H1 (cell line): ENCODE results near the gene DAPK2. TPM values are rescaled to one million over a fixed set of nuclear protein-coding genes. Genes with fewer than 3 reads are reported as not detected.

ENCODE experiments used
- CTCF ChIA-PET: fragments of 300-600 bp; sonication (Branson Sonifier 250); formaldehyde crosslinking; loops from one replicate; lab custom pipeline; 2021; ENCODE audit not compliant: partially characterized antibody; lab: Charles Lee
- POLR2A ChIA-PET: fragments of 300-600 bp; sonication (Branson Sonifier 250); formaldehyde crosslinking; loops from one replicate; lab custom pipeline; 2021; ENCODE audit warnings: inconsistent platforms; ENCODE audit not compliant: partially characterized antibody; lab: Charles Lee
- DNase-seq, 2 experiments: peaks; one replicate each; pipeline versions ENCODE4 v3.0.0 to v3.0.0-alpha.2; 2010 to 2022; ENCODE audit warnings: low spot score in 2 of 2, low read depth in 1 of 2, mixed read lengths in 1 of 2
- FAIRE-seq: peaks from 2 replicates; lab custom pipeline; 2011; peaks lifted over from hg19 to GRCh38; lab: Jason Lieb, UNC
- H2AFZ ChIP-seq: 2 replicates; pipeline ENCODE4 v1.8.1; 2012; ENCODE audit warnings: low read length, inconsistent platforms
- H2AK5ac ChIP-seq: 2 replicates; pipeline ENCODE4 v1.6.1; 2013; ENCODE audit warnings: low read depth, low read length
- H2BK120ac ChIP-seq: replicated peaks from 2 replicates; pipeline ENCODE3; 2013; ENCODE audit warnings: low read depth, low read length, inconsistent platforms
- H2BK12ac ChIP-seq: 2 replicates; pipeline ENCODE4 v1.6.1; 2013; ENCODE audit warnings: low read depth, low read length
- H2BK15ac ChIP-seq: 2 replicates; pipeline ENCODE4 v1.6.1; 2013; ENCODE audit warnings: low read length
- H2BK20ac ChIP-seq: 2 replicates; pipeline ENCODE4 v1.6.1; 2013; ENCODE audit warnings: low read length
- H2BK5ac ChIP-seq: 2 replicates; pipeline ENCODE4 v1.6.1; 2013; ENCODE audit warnings: low read depth, low read length
- H3K14ac ChIP-seq: 2 replicates; pipeline ENCODE4 v1.6.1; 2013; ENCODE audit warnings: inconsistent platforms; ENCODE audit not compliant: insufficient read length
- H3K18ac ChIP-seq: 2 replicates; pipeline ENCODE4 v1.6.1; 2013; ENCODE audit warnings: low read length; ENCODE audit errors: extremely low read depth
- H3K23ac ChIP-seq: 2 replicates; pipeline ENCODE4 v1.6.1; 2013; ENCODE audit warnings: inconsistent platforms; ENCODE audit not compliant: insufficient read length
- H3K23me2 ChIP-seq: 2 replicates; pipeline ENCODE4 v1.6.1; 2013; ENCODE audit warnings: low read depth, low read length
- H3K27ac ChIP-seq: 2 replicates; pipeline ENCODE4 v1.6.1; 2011; ENCODE audit warnings: low read depth, low read length, inconsistent platforms
- H3K27me3 ChIP-seq, 4 experiments: replicated peaks in 1 of 4; 1 replicate in 1 of 4; 2 replicates in 3 of 4; pipeline versions ENCODE4 v1.6.1 to v1.8.1; 2011 to 2013; ENCODE audit warnings: low read length in 3 of 4, mild to moderate bottlenecking in 3 of 4, inconsistent platforms in 2 of 4, mixed read lengths in 2 of 4, moderate library complexity in 1 of 4; ENCODE audit not compliant: control insufficient read depth in 3 of 4, insufficient read depth in 3 of 4; ENCODE audit errors: extremely low read depth in 1 of 4
- H3K36me3 ChIP-seq, 4 experiments: 2 replicates each; pipeline versions ENCODE4 v1.6.1 to v1.8.1; 2011 to 2013; ENCODE audit warnings: mild to moderate bottlenecking in 4 of 4, low read length in 3 of 4, moderate library complexity in 2 of 4, control low read depth in 1 of 4, inconsistent platforms in 1 of 4; ENCODE audit not compliant: insufficient read depth in 4 of 4, control insufficient read depth in 2 of 4
- H3K4ac ChIP-seq: replicated peaks from 2 replicates; pipeline ENCODE3; 2013; ENCODE audit warnings: low read length, low read depth, mixed read lengths, inconsistent platforms; ENCODE audit not compliant: insufficient read length
- H3K4me1 ChIP-seq, 4 experiments: replicated peaks in 1 of 4; 1 replicate in 1 of 4; 2 replicates in 3 of 4; pipeline versions ENCODE4 v1.6.1 to v1.8.1; 2011 to 2013; ENCODE audit warnings: low read length in 3 of 4, inconsistent platforms in 2 of 4, mixed read lengths in 1 of 4; ENCODE audit not compliant: insufficient read depth in 4 of 4, control insufficient read depth in 3 of 4
- H3K4me2 ChIP-seq, 2 experiments: 2 replicates each; pipeline versions ENCODE4 v1.6.1 to v1.8.1; 2011 to 2013; ENCODE audit warnings: low read depth in 2 of 2, low read length in 2 of 2, control low read depth in 1 of 2, inconsistent platforms in 1 of 2, mild to moderate bottlenecking in 1 of 2; ENCODE audit not compliant: insufficient read depth in 1 of 2
- H3K4me3 ChIP-seq, 4 experiments: fragments of 200-600, 300-600 bp in 1 of 4; sonication (generic), shearing (Covaris generic), sonication (Bioruptor Twin) in 1 of 4; 2 replicates each; pipeline versions ENCODE4 v1.5.1 to v1.8.1; 2011 to 2016; ENCODE audit warnings: low read length in 4 of 4, low read depth in 3 of 4, control low read depth in 2 of 4, inconsistent platforms in 2 of 4, mild to moderate bottlenecking in 2 of 4, mixed read lengths in 1 of 4, moderate library complexity in 1 of 4; ENCODE audit not compliant: insufficient read depth in 2 of 4; ENCODE audit errors: extremely low read depth in 1 of 4
- H3K56ac ChIP-seq: replicated peaks from 2 replicates; pipeline ENCODE3; 2013; ENCODE audit warnings: low read depth, mild to moderate bottlenecking, mixed read lengths, low read length, inconsistent platforms; ENCODE audit not compliant: insufficient read length
- H3K79me1 ChIP-seq: 2 replicates; pipeline ENCODE4 v1.6.1; 2013; ENCODE audit warnings: low read depth, low read length, control low read depth
- H3K79me2 ChIP-seq, 2 experiments: 2 replicates each; pipeline versions ENCODE4 v1.6.1 to v1.8.1; 2012 to 2013; ENCODE audit warnings: low read length in 2 of 2, mild to moderate bottlenecking in 2 of 2, inconsistent platforms in 1 of 2; ENCODE audit not compliant: insufficient read depth in 2 of 2, control insufficient read depth in 1 of 2
- H3K9ac ChIP-seq, 4 experiments: replicated peaks in 1 of 4; 1 replicate in 1 of 4; 2 replicates in 3 of 4; pipeline versions ENCODE4 v1.6.1 to v1.8.1; 2011 to 2013; ENCODE audit warnings: low read depth in 3 of 4, low read length in 3 of 4, control low read depth in 2 of 4, mild to moderate bottlenecking in 2 of 4, moderate library complexity in 2 of 4, inconsistent platforms in 1 of 4; ENCODE audit errors: extremely low read depth in 1 of 4
- H3K9me3 ChIP-seq, 2 experiments: 2 replicates each; pipeline versions ENCODE4 v1.6.1 to v1.8.1; 2012 to 2013; ENCODE audit warnings: mild to moderate bottlenecking in 2 of 2, moderate library complexity in 2 of 2, control low read depth in 1 of 2, inconsistent platforms in 1 of 2, low read depth in 1 of 2, low read length in 1 of 2, mixed read lengths in 1 of 2; ENCODE audit not compliant: insufficient read depth in 2 of 2
- H4K20me1 ChIP-seq, 2 experiments: replicated peaks in 1 of 2; 2 replicates each; pipeline versions ENCODE3 to v1.8.1; 2011 to 2013; ENCODE audit warnings: inconsistent platforms in 2 of 2, low read length in 2 of 2, mild to moderate bottlenecking in 1 of 2; ENCODE audit not compliant: insufficient read depth in 2 of 2, control insufficient read depth in 1 of 2
- H4K5ac ChIP-seq: 2 replicates; pipeline ENCODE4 v1.6.1; 2013; ENCODE audit warnings: low read length, low read depth, mixed read lengths, inconsistent platforms; ENCODE audit not compliant: insufficient read length
- H4K8ac ChIP-seq: 2 replicates; pipeline ENCODE4 v1.8.0; 2013; ENCODE audit warnings: mild to moderate bottlenecking, moderate library complexity, low read length, inconsistent platforms; ENCODE audit not compliant: insufficient read depth; ENCODE audit errors: extremely low read depth
- H4K91ac ChIP-seq: replicated peaks from 2 replicates; pipeline ENCODE3; 2013; ENCODE audit warnings: low read length, mixed read lengths, inconsistent platforms; ENCODE audit not compliant: insufficient read length
- ATF3 ChIP-seq: IDR thresholded peaks from 2 replicates; pipeline ENCODE4 v1.6.1; 2011; ENCODE audit warnings: low read depth, mild to moderate bottlenecking, low read length; ENCODE audit not compliant: insufficient read depth
- FOSL1 ChIP-seq: IDR thresholded peaks from 2 replicates; pipeline ENCODE4 v1.6.1; 2011; ENCODE audit warnings: mild to moderate bottlenecking, low read depth, low read length, moderate library complexity; ENCODE audit not compliant: insufficient read depth
- GABPA ChIP-seq: IDR thresholded peaks from 2 replicates; pipeline ENCODE4 v1.6.1; 2011; ENCODE audit warnings: mild to moderate bottlenecking, low read length, moderate library complexity, borderline replicate concordance; ENCODE audit not compliant: insufficient read depth
- HDAC2 ChIP-seq, 2 experiments: fragments of 300-600 bp in 1 of 2; sonication (generic) in 1 of 2; IDR thresholded peaks; 2 replicates each; pipeline ENCODE4 v1.6.1; 2011 to 2012; ENCODE audit warnings: low read depth in 2 of 2, low read length in 2 of 2, mild to moderate bottlenecking in 2 of 2, moderate library complexity in 2 of 2, borderline replicate concordance in 1 of 2, inconsistent platforms in 1 of 2
- HDAC6 ChIP-seq: IDR thresholded peaks from one replicate; pipeline ENCODE4 v1.7.1; 2012; ENCODE audit warnings: low read depth, mild to moderate bottlenecking, inconsistent platforms, low read length, moderate library complexity
- JUN ChIP-seq: IDR thresholded peaks from 2 replicates; pipeline ENCODE4 v1.6.1; 2011; ENCODE audit warnings: low read depth, mild to moderate bottlenecking, improper control_type of control experiment, low read length
- JUND ChIP-seq: IDR thresholded peaks from 2 replicates; pipeline ENCODE4 v1.6.1; 2011; ENCODE audit warnings: mild to moderate bottlenecking, improper control_type of control experiment, low read length
- NANOG ChIP-seq: IDR thresholded peaks from 2 replicates; pipeline ENCODE4 v1.6.1; 2011; ENCODE audit warnings: low read length, low read depth, mild to moderate bottlenecking, inconsistent platforms; ENCODE audit not compliant: insufficient read depth, poor library complexity, severe bottlenecking
- SIRT6 ChIP-seq: IDR thresholded peaks from one replicate; pipeline ENCODE4 v1.7.1; 2012; ENCODE audit warnings: low read length, inconsistent platforms
- SP1 ChIP-seq: IDR thresholded peaks from 2 replicates; pipeline ENCODE4 v1.6.1; 2011; ENCODE audit warnings: low read depth, low read length
- TCF12 ChIP-seq: IDR thresholded peaks from 2 replicates; pipeline ENCODE4 v1.6.1; 2011; ENCODE audit warnings: low read depth, mild to moderate bottlenecking, low read length
- YY1 ChIP-seq: IDR thresholded peaks from 2 replicates; pipeline ENCODE4 v1.6.1; 2011; ENCODE audit warnings: low read depth, mild to moderate bottlenecking, low read length
- WGBS, 2 experiments: shearing (Covaris generic) in 1 of 2; methylation state at CpG; one replicate each; pipeline versions ENCODE4 v1.1.6 to v1.1.7; 2013 to 2015; ENCODE audit warnings: low lambda C conversion rate in 2 of 2, mixed read lengths in 2 of 2, inconsistent platforms in 1 of 2, low coverage in 1 of 2, missing lambda C conversion rate in 1 of 2; ENCODE audit not compliant: insufficient replicate concordance in 2 of 2, insufficient coverage in 1 of 2, insufficient read length in 1 of 2; ENCODE audit errors: extremely low coverage in 1 of 2, missing lambda C conversion rate in 1 of 2; 5-methylcytosine and 5-hydroxymethylcytosine counted together
- polyA plus RNA-seq, 7 experiments: library from polyadenylated mRNA; depleted of rRNA in 3 of 7; stranded (reverse) in 5 of 7; unstranded in 2 of 7; fragments of >200 nt in 5 of 7; fragments of 200-250 nt in 2 of 7; gene quantifications; 1 replicate in 5 of 7; 2 replicates in 1 of 7; 4 replicates in 1 of 7; pipeline versions ENCODE4 v1.2.1 to v1.2.3, GENCODE V29; 2011 to 2013; ENCODE audit warnings: missing spikeins in 2 of 7, mixed read lengths in 2 of 7
- total RNA-seq: library from RNA; stranded (reverse); fragmentation: NEBNext Ultra II Directional; extraction: Animal tissue kit (Norgen Biotek cat#: 25700); gene quantifications from 2 replicates; pipeline ENCODE4 v1.2.1, GENCODE V29; 2021
- TF ChIP-seq, protein P1 (sequence below): IDR thresholded peaks from 2 replicates; pipeline ENCODE4 v1.6.1; 2012; ENCODE audit warnings: inconsistent platforms

DAPK2 gene
- total and polyA plus RNA-seq, 2 of the 8 experiments (the other 6 are each of a cell fraction or from before 2014, with no cell fraction given): 1.8 to 2.9 TPM

DNA sequence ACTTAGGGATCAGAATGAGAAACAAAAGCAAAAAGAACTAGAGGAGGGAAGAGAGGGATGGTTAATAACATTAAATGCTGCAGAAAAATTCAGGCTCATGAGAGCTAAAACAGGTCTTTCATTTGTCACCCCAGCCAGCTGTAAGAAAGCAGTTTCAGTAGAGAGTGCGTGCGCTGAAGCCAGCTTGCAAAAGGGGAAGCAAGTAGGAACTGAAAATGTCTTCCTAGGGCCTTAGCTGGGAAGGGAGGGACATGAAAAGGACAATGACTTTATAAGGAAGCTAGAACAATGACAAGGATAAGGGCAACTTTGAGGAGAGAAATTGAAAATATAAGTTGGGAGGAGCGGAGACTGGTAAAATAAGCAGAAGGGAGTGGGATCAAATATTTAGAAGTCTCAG lies 44.2 kb upstream of the DAPK2 start:
- Histone ChIP-seq H2BK120ac (no peak overlapping the region), H3K9ac (peak overlapping the region in 1 of 4 experiments; percentile 28; a peak in 1 of 7 replicates), H3K23me2 (peaks cover 7% of the 10 kb centered on the region), H3K4ac (no peak overlapping the region), H3K79me2 (peaks cover 0 to 31% of the 10 kb centered on the region in 2 experiments; a peak in 2 of 4 replicates), H3K56ac (no peak overlapping the region), H3K79me1 (peaks cover 2% of the 10 kb centered on the region), H3K36me3 (peaks cover 0 to 24% (median 12%) of the 10 kb centered on the region in 4 experiments; a peak in 7 of 8 replicates), H3K4me3 (no peak overlapping the region), H4K5ac (no peak overlapping the region), H2BK20ac (no peak overlapping the region), H3K4me1 (peaks cover under 1 to 2% (median 2%) of the 10 kb centered on the region in 4 experiments; a peak in 5 of 7 replicates), H2AK5ac (no peak overlapping the region), H2AFZ (no peak overlapping the region), H2BK5ac (no peak overlapping the region), H3K27me3 (no peaks in the 10 kb centered on the region), H3K14ac (no peak overlapping the region), H4K91ac (no peak overlapping the region), H2BK15ac (no peak overlapping the region), H4K20me1 (peaks cover 0 to 2% of the 10 kb centered on the region in 2 experiments), H3K18ac (no peak overlapping the region), H3K9me3 (no peaks in the 10 kb centered on the region), H3K4me2 (no peak overlapping the region), H3K27ac (no peak overlapping the region), H3K23ac (no peak overlapping the region), H4K8ac (no peak overlapping the region), H2BK12ac (no peak overlapping the region)
- ChIA-PET CTCF (interaction anchor here (1.2 to 1.3 kb wide), 2 partner anchors 22 to 23 kb away, joined by 3 read pairs; no protein-coding TSS in a partner anchor), POLR2A (interaction anchor here (0.9 kb wide), 1 partner anchor 48 kb away, joined by 3 read pairs; no protein-coding TSS in a partner anchor)
- DNase-seq (no peak), FAIRE-seq (no peak)
- 93% methylated on average over 3 of the region's 3 CpGs; no CpG with 5 or more reads in 1 of the 2 experiments for WGBS, 2 experiments
- no peak for TF ChIP-seq GABPA
- TF ChIP-seq HDAC6: no peak
- TF ChIP-seq YY1: no peak
- TF ChIP-seq JUN: no peak
- no peak for TF ChIP-seq TCF12
- TF ChIP-seq SP1: no peak
- TF ChIP-seq FOSL1: no peak
- TF ChIP-seq, protein P1, sequence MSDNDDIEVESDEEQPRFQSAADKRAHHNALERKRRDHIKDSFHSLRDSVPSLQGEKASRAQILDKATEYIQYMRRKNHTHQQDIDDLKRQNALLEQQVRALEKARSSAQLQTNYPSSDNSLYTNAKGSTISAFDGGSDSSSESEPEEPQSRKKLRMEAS: no peak
- no peak for TF ChIP-seq HDAC2 (IDR thresholded peaks at IDR 0.05; ENCODE audit: borderline replicate concordance in 1 of 2, low read depth in 2 of 2, low read length in 2 of 2)
- TF ChIP-seq SIRT6: no peak
- no peak for TF ChIP-seq ATF3
- TF ChIP-seq JUND: no peak
- no peak for TF ChIP-seq NANOG
